Thyroid gland (tissue), 4 donors: Measurements from ENCODE around the gene STARD9. TPM values are rescaled to one million over a fixed set of nuclear protein-coding genes. Genes with fewer than 3 reads are reported as not detected.

Experiments
- DNase-seq, 2 donors: peaks; one replicate each; pipeline ENCODE4 v3.0.0-alpha.2; 2019
- H3K27ac ChIP-seq, 3 donors: fragments of 200-600 bp; sonication (generic); 1 replicate in 2 of 3; 2 replicates in 1 of 3; pipeline ENCODE4 v1.5.1; 2016 to 2019; ENCODE audit warnings: mild to moderate bottlenecking in 1 of 3, moderate library complexity in 1 of 3
- H3K27me3 ChIP-seq: fragments of 200-600 bp; sonication (generic); one replicate; pipeline ENCODE4 v1.5.1; 2019
- H3K36me3 ChIP-seq, 2 donors: fragments of 200-600 bp; sonication (generic); one replicate each; pipeline ENCODE4 v1.5.1; 2016 to 2019
- H3K4me1 ChIP-seq, 2 donors: fragments of 200-600 bp; sonication (generic); one replicate each; pipeline ENCODE4 v1.5.1; 2017 to 2019
- H3K4me3 ChIP-seq, 3 donors: fragments of 200-600 bp; sonication (generic); replicated peaks in 1 of 3; 1 replicate in 2 of 3; 2 replicates in 1 of 3; pipeline ENCODE4 v1.5.1; 2016; ENCODE audit warnings: mild to moderate bottlenecking in 1 of 3
- H3K9me3 ChIP-seq: fragments of 200-600 bp; sonication (generic); one replicate; pipeline ENCODE4 v1.5.1; 2017
- CTCF ChIP-seq, 6 experiments: fragments of 200-600 bp in 3 of 6; fragments of 450-650 bp in 3 of 6; sonication (generic) in 3 of 6; IDR thresholded peaks; one replicate each; pipeline ENCODE4 v1.5.1; 2016 to 2019; ENCODE audit warnings: antibody characterized with exemption in 6 of 6, mild to moderate bottlenecking in 2 of 6, inconsistent platforms in 1 of 6, moderate library complexity in 1 of 6
- POLR2A ChIP-seq, 2 donors: fragments of 450-650 bp; IDR thresholded peaks; one replicate each; pipeline ENCODE4 v1.6.1; 2017; ENCODE audit warnings: antibody characterized with exemption in 2 of 2, mild to moderate bottlenecking in 2 of 2, moderate library complexity in 1 of 2
- WGBS, 2 donors: methylation state at CpG; one replicate each; pipeline ENCODE4 v1.1.5; 2017; 5-methylcytosine and 5-hydroxymethylcytosine counted together
- intact Hi-C: fragments of 100-400 bp; cut with DNase I; formaldehyde crosslinking; loops from one replicate; pipeline ENCODE4 v1.15.1; 2023
- total RNA-seq, 4 donors: library from RNA; depleted of rRNA; stranded (reverse); fragments of >200 nt; gene quantifications; one replicate each; pipeline ENCODE4 v1.2.3, GENCODE V29; 2016

The STARD9 gene
- total RNA-seq, 4 donors from 2014 or later = 6.4 to 23.4 (median 10.1) TPM

GRCh38 chr15:42730135-42730534 lies 154.7 kb downstream of the STARD9 start:
- TF ChIP-seq POLR2A (IDR thresholded peaks at IDR 0.05) = no peak
- no peak for TF ChIP-seq CTCF (IDR thresholded peaks at IDR 0.05)
- Histone ChIP-seq H3K4me3 (no peak overlapping the region), H3K27me3 (no peaks in the 10 kb centered on the region), H3K36me3 (peaks cover 38 to 54% of the 10 kb centered on the region in 2 donors), H3K9me3 (no peaks in the 10 kb centered on the region), H3K27ac (no peak overlapping the region), H3K4me1 (no peaks in the 10 kb centered on the region)
- DNase-seq = no peak
- 81 to 85% methylated on average over 6 to 8 of the region's 8 CpGs for WGBS, 2 donors
- intact Hi-C loops = loop anchor here (10.0 kb wide), 1 partner anchor 195 kb away; the partner anchor contains the start of gene TTBK2

- TF ChIP-seq POLR2A (IDR thresholded peaks at IDR 0.05) (no peak), CTCF (IDR thresholded peaks at IDR 0.05) (no peak)
- peaks cover 34 to 50% of the 10 kb centered on the region in 2 donors for H3K36me3 ChIP-seq
- 93% methylated on average over 8 to 9 of the region's 14 CpGs for WGBS, 2 donors
- H3K27me3 ChIP-seq = no peaks in the 10 kb centered on the region
- DNase-seq = no peak
- intact Hi-C loops = loop anchor here (10.0 kb wide), 1 partner anchor 194 kb away; the partner anchor contains the start of gene TTBK2
- no peak overlapping the region for H3K27ac ChIP-seq
- no peak overlapping the region for H3K4me3 ChIP-seq
- H3K4me1 ChIP-seq = peaks cover 0 to under 1% of the 10 kb centered on the region in 2 donors
- no peaks in the 10 kb centered on the region for H3K9me3 ChIP-seq
These were observed 155.1 kb downstream of the STARD9 start for GRCh38 chr15:42730536-42730935.

GRCh38 chr15:42731461-42731860 lies 156.1 kb downstream of the STARD9 start:
- TF ChIP-seq POLR2A (IDR thresholded peaks at IDR 0.05) = no peak
- Histone ChIP-seq H3K9me3 (no peaks in the 10 kb centered on the region), H3K4me1 (peaks cover 5 to 7% of the 10 kb centered on the region in 2 donors), H3K36me3 (peaks cover 34 to 43% of the 10 kb centered on the region in 2 donors), H3K27ac (no peak overlapping the region), H3K4me3 (no peak overlapping the region), H3K27me3 (no peaks in the 10 kb centered on the region)
- 83 to 88% methylated on average over 6 of the region's 6 CpGs for WGBS, 2 donors
- intact Hi-C loops = loop anchor here (10.0 kb wide), 1 partner anchor 193 kb away; the partner anchor contains the start of gene TTBK2
- DNase-seq = no peak

- DNase-seq = no peak
- Histone ChIP-seq H3K36me3 (peaks cover 28 to 43% of the 10 kb centered on the region in 2 donors), H3K27ac (no peak overlapping the region), H3K4me1 (peaks cover 6 to 9% of the 10 kb centered on the region in 2 donors), H3K4me3 (no peak overlapping the region), H3K27me3 (no peaks in the 10 kb centered on the region), H3K9me3 (no peaks in the 10 kb centered on the region)
- no peak for TF ChIP-seq CTCF (IDR thresholded peaks at IDR 0.05)
- no peak for TF ChIP-seq POLR2A (IDR thresholded peaks at IDR 0.05)
- intact Hi-C loops = loop anchor here (10.0 kb wide), 1 partner anchor 193 kb away; the partner anchor contains the start of gene TTBK2
- 86 to 89% methylated on average over 15 of the region's 15 CpGs for WGBS, 2 donors
These were observed 156.9 kb downstream of the STARD9 start for GRCh38 chr15:42732095-42732827.

- TF ChIP-seq POLR2A (IDR thresholded peaks at IDR 0.05) (no peak), CTCF (IDR thresholded peaks at IDR 0.05) (no peak)
These were observed 157.6 kb downstream of the STARD9 start for GRCh38 chr15:42733027-42733426.

More at GRCh38 chr15:42733027-42733426, 157.6 kb downstream of the STARD9 start:
- Histone ChIP-seq H3K36me3 (peaks cover 27 to 43% of the 10 kb centered on the region in 2 donors), H3K4me3 (no peak overlapping the region), H3K9me3 (no peaks in the 10 kb centered on the region), H3K4me1 (peaks cover 11 to 15% of the 10 kb centered on the region in 2 donors), H3K27ac (no peak overlapping the region), H3K27me3 (no peaks in the 10 kb centered on the region)
- intact Hi-C loops = loop anchor here (10.0 kb wide), 1 partner anchor 192 kb away; the partner anchor contains the start of gene TTBK2
- DNase-seq = no peak
- WGBS, 2 donors = 94% methylated on average over 11 of the region's 11 CpGs
